GM15510 (cell line): ENCODE measurements around the gene CD160.

ENCODE experiments used
- POLR2A ChIP-seq: IDR thresholded peaks from 3 replicates; pipeline ENCODE4 v1.6.1; 2011; ENCODE audit warnings: borderline replicate concordance; ENCODE audit not compliant: insufficient read length; ENCODE audit errors: extremely low read depth

The CD160 gene

GRCh38 chr1:145786271-145786670, 67.0 kb downstream of the CD160 start:
- TF ChIP-seq POLR2A = no peak

- TF ChIP-seq POLR2A = no peak
Measured at GRCh38 chr1:145788580-145788979, 69.3 kb downstream of the CD160 start.
